ENCODE data around the gene ZNF318.
"Not testable (repeated sequence)": the region's sequence is repeated elsewhere in the genome, so short reads cannot be mapped to it uniquely, and the experiment has no call there.

Gene ZNF318

DNA sequence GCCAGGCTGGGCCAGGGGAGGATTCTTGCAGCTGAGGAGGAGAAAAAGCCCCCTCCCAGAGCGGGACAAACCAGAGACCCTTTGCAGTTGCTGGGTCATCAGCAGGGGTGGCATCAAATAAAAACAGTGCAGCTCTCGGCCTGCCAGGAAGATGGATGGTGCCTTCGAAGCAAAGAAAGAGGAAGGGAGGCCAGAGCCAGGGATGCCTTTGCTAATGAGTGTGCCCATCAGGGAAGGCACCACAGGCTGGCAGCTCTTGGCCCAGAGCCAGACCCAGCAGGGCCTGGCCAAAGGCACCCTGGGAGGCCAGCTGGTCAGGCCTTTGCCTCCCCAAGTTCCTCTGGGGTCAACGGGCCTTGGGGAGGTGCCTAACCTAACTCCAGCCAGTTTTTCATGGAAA lies 26.3 kb upstream of the ZNF318 start:
- in situ Hi-C loops (cut with MboI; ENCODE audit: low pct_unique_long_range_greater_than_20kb, low sequenced_read_pairs, unreplicated experiment): no loop called here
- TF ChIP-seq, protein P1, sequence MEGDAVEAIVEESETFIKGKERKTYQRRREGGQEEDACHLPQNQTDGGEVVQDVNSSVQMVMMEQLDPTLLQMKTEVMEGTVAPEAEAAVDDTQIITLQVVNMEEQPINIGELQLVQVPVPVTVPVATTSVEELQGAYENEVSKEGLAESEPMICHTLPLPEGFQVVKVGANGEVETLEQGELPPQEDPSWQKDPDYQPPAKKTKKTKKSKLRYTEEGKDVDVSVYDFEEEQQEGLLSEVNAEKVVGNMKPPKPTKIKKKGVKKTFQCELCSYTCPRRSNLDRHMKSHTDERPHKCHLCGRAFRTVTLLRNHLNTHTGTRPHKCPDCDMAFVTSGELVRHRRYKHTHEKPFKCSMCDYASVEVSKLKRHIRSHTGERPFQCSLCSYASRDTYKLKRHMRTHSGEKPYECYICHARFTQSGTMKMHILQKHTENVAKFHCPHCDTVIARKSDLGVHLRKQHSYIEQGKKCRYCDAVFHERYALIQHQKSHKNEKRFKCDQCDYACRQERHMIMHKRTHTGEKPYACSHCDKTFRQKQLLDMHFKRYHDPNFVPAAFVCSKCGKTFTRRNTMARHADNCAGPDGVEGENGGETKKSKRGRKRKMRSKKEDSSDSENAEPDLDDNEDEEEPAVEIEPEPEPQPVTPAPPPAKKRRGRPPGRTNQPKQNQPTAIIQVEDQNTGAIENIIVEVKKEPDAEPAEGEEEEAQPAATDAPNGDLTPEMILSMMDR (IDR thresholded peaks at IDR 0.05; ENCODE audit: extremely low read depth, insufficient read depth, missing control alignments): no peak
- no peak for DNase-seq (ENCODE audit: low spot score)

- TF ChIP-seq, protein P1 (IDR thresholded peaks at IDR 0.05; ENCODE audit: extremely low read depth, insufficient read depth, missing control alignments): no peak
- in situ Hi-C loops (cut with MboI; ENCODE audit: low pct_unique_long_range_greater_than_20kb, low sequenced_read_pairs, unreplicated experiment): no loop called here
- DNase-seq (ENCODE audit: low spot score): no peak
These were observed 25.5 kb upstream of the ZNF318 start for GRCh38 chr6:43394982-43395381.

GRCh38 chr6:43393602-43394001 lies 24.2 kb upstream of the ZNF318 start:
- no peak for DNase-seq (ENCODE audit: low spot score)
- in situ Hi-C loops (cut with MboI; ENCODE audit: low pct_unique_long_range_greater_than_20kb, low sequenced_read_pairs, unreplicated experiment): no loop called here

DNA sequence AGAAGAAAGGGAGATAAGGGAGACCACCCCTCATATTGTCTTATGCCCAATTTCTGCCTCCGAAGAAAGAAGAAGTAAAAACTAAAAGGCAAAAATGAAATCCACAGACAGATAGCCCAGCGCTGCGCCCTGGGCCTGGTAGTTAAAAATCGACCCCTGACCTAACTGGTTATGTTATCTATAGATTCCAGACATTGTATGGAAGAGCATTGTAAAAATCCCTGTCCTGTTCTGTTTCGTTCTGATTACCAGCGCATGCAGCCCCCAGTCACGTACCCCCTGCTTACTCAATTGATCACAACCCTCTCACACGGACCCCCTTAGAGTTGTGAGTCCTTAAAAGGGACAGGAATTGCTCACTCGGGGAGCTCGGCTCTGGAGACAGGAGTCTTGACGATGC lies 23.7 kb upstream of the ZNF318 start:
- in situ Hi-C loops (cut with MboI; ENCODE audit: low pct_unique_long_range_greater_than_20kb, low sequenced_read_pairs, unreplicated experiment); DNase-seq (ENCODE audit: low spot score): not testable (repeated sequence)

More at GRCh38 chr6:43393602-43394001, 24.2 kb upstream of the ZNF318 start:
- TF ChIP-seq, protein P1 (IDR thresholded peaks at IDR 0.05; ENCODE audit: extremely low read depth, insufficient read depth, missing control alignments): no peak

DNA sequence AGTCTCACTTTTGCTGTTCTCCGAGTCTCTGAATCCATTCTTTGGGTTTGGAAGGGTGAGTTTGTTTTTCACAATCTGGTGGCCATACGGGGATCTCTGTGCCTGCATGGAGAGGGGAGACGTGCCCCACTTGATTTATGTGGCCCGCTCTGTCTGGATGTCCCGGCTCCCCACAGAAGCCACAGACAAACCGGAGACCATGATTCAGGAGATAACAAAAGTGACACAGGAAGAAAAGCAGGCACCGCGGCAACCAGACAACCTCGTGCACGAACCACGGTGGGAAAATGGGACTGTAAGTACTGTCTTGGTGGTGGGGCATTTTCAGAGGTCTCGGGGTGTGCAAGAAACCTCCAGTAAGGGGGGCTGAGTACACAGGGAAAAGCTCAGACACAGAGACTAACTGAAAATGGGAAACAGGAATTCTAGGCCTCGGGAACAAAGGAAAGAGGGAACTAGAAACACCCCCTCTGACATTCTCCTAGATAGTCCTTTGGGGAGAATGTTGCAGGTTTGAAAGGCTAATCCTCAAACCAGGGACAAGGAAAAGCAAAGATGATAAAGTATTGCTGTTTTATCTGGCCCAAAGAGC lies 22.1 kb upstream of the ZNF318 start:
- TF ChIP-seq, protein P1 (IDR thresholded peaks at IDR 0.05; ENCODE audit: extremely low read depth, insufficient read depth, missing control alignments): no peak
- in situ Hi-C loops (cut with MboI; ENCODE audit: low pct_unique_long_range_greater_than_20kb, low sequenced_read_pairs, unreplicated experiment): no loop called here
- no peak for DNase-seq (ENCODE audit: low spot score)

DNA sequence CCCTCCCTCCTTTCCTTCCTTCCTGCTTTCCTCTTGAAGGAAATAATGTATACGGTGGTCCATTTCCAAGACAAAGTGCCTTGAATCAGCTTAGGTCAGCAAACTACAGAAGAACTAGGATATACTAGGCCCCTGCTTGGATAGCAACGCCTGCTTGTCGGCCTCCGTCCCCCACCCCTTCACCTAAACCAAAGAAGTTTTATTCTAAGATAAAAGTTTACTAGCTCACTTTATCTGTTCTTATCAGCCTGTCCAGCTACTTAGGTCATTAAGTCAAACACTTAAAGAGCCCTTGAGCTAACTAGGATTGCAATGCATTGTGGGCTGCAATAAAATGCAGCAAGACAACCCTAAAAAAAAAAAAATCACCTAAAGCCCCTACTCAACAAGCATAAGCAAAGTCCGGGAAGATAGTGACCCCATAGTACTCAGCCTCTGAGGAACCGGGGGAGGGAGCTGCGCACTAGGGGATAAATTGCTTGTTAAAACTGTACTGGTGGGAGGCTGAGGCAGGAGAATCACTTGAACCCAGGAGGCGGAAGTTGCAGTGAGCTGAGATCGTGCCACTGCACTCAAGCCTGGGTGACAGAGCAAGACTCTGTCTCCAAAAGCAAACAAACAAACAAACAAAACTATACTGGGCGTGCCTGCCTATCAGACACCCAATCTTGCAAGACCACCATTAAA lies 21.4 kb upstream of the ZNF318 start:
- in situ Hi-C loops (cut with MboI; ENCODE audit: low pct_unique_long_range_greater_than_20kb, low sequenced_read_pairs, unreplicated experiment); DNase-seq (ENCODE audit: low spot score): not testable (repeated sequence)

- DNase-seq (ENCODE audit: low spot score): no peak
- TF ChIP-seq, protein P1 (IDR thresholded peaks at IDR 0.05; ENCODE audit: extremely low read depth, insufficient read depth, missing control alignments): no peak
- in situ Hi-C loops (cut with MboI; ENCODE audit: low pct_unique_long_range_greater_than_20kb, low sequenced_read_pairs, unreplicated experiment): no loop called here
These were observed 20.4 kb upstream of the ZNF318 start for GRCh38 chr6:43389730-43390295.
